ENCODE data around the gene TMEM209. TPM values are rescaled to one million over a fixed set of nuclear protein-coding genes. Genes with fewer than 3 reads are reported as not detected.

The TMEM209 gene
- total and polyA plus RNA-seq, 9 donors: 8.5 to 12.7 (median 9.3) TPM

DNA sequence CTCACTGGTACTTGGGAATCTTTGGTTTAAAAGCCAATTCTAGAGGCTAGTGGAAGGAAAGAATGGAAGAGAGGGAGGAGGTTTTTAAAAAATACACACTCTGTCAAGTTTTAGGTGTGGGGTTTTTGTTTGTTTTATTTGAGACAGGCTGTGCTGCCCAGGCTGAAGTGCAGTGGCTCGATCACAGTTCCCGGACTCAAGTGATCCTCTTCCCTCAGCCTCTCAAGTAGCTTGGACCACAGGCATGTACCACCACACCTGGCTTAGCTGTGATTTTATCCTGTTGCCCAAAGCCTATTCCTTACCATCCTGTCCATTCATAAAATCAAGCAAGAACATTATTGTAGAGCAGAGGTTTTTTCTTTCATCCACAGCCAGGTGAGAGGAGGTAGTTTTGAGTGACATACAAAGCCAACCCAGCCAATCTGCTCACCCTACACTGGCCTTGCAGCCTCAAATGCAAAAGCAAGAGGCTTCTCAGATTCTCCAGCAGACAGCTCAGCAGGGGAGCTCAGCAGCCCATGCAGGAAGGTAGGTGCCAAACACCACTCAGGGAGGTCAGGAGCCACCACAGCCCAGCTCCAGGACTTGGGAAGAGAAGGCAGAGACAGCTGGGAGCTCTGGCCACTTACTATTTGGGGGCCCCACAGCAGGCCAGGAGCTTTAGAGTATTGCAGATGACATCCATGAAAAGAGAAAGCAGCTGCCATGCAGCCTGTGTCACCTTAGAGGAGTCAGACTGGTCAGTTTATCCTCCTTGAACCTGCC lies 65.8 kb downstream of the TMEM209 start:
- H3K4me1 ChIP-seq (ENCODE audit: control insufficient read depth, insufficient read depth, low read length): peaks cover 42% of the 10 kb centered on the region
- no peak overlapping the region for H3K4me3 ChIP-seq (ENCODE audit: low read length)
- peak; percentile 54 for DNase-seq
- H3K27ac ChIP-seq (ENCODE audit: low read length): peak overlapping the region; percentile 8
- H3K36me3 ChIP-seq (ENCODE audit: control insufficient read depth, insufficient read depth, low read length): peaks cover 39% of the 10 kb centered on the region
- WGBS (ENCODE audit: insufficient coverage): 81% methylated on average over 2 of the region's 2 CpGs
- H3K27me3 ChIP-seq (ENCODE audit: control insufficient read depth, insufficient read depth, low read length): no peaks in the 10 kb centered on the region
- no peaks in the 10 kb centered on the region for H3K9me3 ChIP-seq (replicated peaks; ENCODE audit: control insufficient read depth, low read depth, low read length)

DNA sequence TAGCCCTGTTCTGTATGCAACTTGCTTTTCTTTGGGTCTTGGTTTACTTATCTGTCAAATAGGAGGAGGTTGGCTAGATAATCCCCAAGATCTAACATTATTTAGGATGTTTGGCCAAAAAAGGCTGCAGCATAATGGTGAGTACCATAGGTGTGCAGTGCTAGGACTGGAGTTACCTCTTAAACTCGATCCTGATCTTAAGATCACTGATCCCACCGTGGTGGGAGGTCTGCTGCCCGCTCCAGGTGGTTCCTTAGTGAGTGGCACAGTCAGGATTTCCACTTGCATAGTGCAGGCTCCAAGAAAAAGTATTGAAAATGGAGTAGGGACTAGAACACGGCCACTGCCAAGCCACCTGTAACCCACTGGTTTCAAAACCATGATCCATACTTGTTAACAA lies 68.0 kb downstream of the TMEM209 start:
- no peaks in the 10 kb centered on the region for H3K27me3 ChIP-seq (ENCODE audit: control insufficient read depth, insufficient read depth, low read length)
- peaks cover 43% of the 10 kb centered on the region for H3K36me3 ChIP-seq (ENCODE audit: control insufficient read depth, insufficient read depth, low read length)
- no peak for DNase-seq
- no peaks in the 10 kb centered on the region for H3K9me3 ChIP-seq (replicated peaks; ENCODE audit: control insufficient read depth, low read depth, low read length)
- no peak overlapping the region for H3K4me3 ChIP-seq (ENCODE audit: low read length)
- H3K27ac ChIP-seq (ENCODE audit: low read length): no peak overlapping the region
- peaks cover 32% of the 10 kb centered on the region for H3K4me1 ChIP-seq (ENCODE audit: control insufficient read depth, insufficient read depth, low read length)
- WGBS (ENCODE audit: insufficient coverage): 100% methylated on average over 1 of the region's 4 CpGs

DNA sequence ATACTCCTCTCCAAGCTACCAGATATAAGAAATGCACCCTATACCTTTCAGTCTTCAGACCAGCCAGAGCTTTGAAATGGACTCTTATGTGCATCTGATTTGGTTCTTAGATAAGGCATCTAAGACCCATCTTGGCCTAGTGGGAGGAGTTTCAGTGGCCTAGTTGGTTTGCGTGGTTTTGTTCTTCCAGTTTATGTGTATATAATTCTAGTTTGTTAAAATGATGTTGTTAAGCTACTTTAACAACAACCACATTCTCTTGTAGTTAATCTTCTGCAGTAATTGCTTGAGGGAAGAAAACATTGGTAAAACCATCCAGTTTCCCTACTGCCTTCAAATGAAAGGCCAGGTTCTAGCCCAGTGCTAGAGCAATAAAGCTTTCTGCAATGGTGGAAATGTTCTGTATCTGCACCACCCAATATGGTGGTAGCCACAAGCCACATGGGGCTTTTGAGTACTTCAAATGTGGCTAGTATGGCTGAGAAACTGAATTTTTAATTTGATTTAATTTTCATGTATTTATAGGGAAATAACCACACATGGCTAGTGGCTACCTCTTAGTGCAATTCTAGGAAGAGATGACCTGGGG lies 68.5 kb downstream of the TMEM209 start:
- DNase-seq: no peak
- H3K36me3 ChIP-seq (ENCODE audit: control insufficient read depth, insufficient read depth, low read length): peaks cover 47% of the 10 kb centered on the region
- no peak overlapping the region for H3K27ac ChIP-seq (ENCODE audit: low read length)
- no peaks in the 10 kb centered on the region for H3K9me3 ChIP-seq (replicated peaks; ENCODE audit: control insufficient read depth, low read depth, low read length)
- no CpG with 5 or more reads among the region's 1 CpG for WGBS (ENCODE audit: insufficient coverage)
- no peak overlapping the region for H3K4me3 ChIP-seq (ENCODE audit: low read length)
- peaks cover 26% of the 10 kb centered on the region for H3K4me1 ChIP-seq (ENCODE audit: control insufficient read depth, insufficient read depth, low read length)
- no peaks in the 10 kb centered on the region for H3K27me3 ChIP-seq (ENCODE audit: control insufficient read depth, insufficient read depth, low read length)

DNA sequence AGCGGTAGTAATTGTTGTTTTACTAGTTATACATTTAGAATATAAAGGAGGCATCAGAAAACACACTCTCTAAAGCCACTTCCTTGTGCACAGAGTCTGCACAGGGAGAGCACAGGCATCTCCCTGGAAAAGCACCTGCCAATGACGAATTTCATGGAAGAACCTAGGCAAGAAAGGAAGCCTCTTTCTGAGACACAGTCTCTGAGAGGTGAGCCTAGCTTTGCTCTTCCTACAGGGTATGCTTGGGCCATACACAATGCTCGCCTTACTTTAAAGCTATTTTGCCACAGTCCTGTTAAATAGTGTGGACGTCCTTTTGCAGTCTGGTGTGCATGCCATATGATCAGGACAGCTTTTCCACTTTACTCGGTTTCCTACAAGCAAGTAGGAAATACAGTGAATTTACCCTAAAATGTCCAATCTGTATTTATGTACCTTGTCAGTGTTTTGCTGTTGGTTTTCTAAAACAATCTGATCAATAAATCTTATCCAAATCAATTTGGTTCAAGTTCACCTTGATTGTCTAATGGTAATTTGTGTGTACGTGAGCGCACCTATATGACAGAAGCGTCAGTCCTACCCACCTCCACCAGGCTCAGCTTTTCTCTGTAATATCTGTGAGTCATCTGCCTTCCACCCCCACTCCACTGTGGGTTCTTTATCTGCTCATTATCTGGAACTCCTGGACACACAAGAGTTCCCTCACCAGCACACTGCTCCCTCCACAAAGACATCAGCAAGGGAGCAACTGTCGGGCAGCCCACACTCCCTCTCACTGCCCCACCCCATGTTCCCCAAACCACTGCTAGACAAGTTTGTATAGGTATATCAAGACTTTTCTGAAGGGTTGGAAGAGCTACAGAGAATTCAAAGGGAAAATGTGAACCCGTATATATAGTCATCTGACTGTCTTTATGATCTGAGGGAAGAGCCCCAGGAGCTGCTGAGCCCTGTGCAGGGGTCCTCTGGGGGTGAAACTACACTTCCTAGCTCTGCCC lies 69.7 kb downstream of the TMEM209 start:
- Histone ChIP-seq H3K27ac (ENCODE audit: low read length) (no peak overlapping the region), H3K4me1 (ENCODE audit: control insufficient read depth, insufficient read depth, low read length) (peaks cover 19% of the 10 kb centered on the region), H3K9me3 (replicated peaks; ENCODE audit: control insufficient read depth, low read depth, low read length) (no peaks in the 10 kb centered on the region), H3K27me3 (ENCODE audit: control insufficient read depth, insufficient read depth, low read length) (no peaks in the 10 kb centered on the region), H3K4me3 (ENCODE audit: low read length) (no peak overlapping the region), H3K36me3 (ENCODE audit: control insufficient read depth, insufficient read depth, low read length) (peaks cover 57% of the 10 kb centered on the region)
- 89% methylated on average over 4 of the region's 10 CpGs for WGBS (ENCODE audit: insufficient coverage)
- no peak for DNase-seq

DNA sequence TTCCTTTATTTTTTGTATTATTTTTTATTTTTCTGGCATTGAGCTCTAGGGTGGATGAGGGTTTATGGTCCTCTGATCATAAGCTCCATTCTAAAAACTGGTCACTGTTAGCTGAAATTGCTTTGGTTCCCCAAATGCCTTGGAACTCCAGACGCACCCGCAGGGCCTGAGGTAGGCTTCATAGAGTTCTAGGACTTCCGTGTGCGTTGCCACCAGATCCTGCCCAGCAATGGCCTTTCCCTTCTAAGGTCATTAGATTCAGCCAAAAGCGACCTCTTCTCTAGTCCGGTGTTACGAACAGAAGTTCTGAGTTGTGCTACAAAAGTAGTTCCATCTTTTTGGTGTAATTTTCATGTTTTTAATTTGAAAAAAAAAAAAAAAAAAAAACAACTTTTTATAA lies 70.5 kb downstream of the TMEM209 start:
- peaks cover 12% of the 10 kb centered on the region for H3K4me1 ChIP-seq (ENCODE audit: control insufficient read depth, insufficient read depth, low read length)
- no peak overlapping the region for H3K4me3 ChIP-seq (ENCODE audit: low read length)
- H3K27me3 ChIP-seq (ENCODE audit: control insufficient read depth, insufficient read depth, low read length): no peaks in the 10 kb centered on the region
- DNase-seq: no peak
- H3K9me3 ChIP-seq (replicated peaks; ENCODE audit: control insufficient read depth, low read depth, low read length): no peaks in the 10 kb centered on the region
- no peak overlapping the region for H3K27ac ChIP-seq (ENCODE audit: low read length)
- WGBS (ENCODE audit: insufficient coverage): 95% methylated on average over 4 of the region's 7 CpGs
- H3K36me3 ChIP-seq (ENCODE audit: control insufficient read depth, insufficient read depth, low read length): peaks cover 55% of the 10 kb centered on the region

DNA sequence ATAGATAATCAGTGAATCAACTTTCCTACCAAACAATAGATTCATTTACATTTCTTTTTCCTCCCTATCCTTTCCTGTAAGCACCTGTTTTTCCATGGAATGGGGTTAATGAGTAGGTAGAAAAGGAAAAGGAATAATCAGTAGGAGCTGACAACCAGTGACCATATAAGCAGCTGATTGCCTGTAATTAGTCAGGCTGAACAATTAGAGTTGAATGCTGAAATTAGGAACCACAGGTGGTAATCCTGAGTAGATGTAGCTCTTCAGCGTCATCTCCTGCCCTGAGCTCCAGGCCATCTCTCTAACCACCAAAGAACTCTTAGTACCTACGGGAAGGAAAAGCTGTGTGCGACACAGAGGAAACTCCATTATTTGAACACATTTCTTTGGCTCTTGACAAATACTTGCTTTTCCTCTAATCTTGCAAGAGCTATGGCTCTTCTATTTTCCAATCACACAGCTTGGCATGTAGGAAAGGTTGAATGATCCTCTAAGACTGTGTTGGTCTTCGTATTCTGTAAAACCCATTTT lies 71.0 kb downstream of the TMEM209 start:
- H3K27me3 ChIP-seq (ENCODE audit: control insufficient read depth, insufficient read depth, low read length): no peaks in the 10 kb centered on the region
- H3K9me3 ChIP-seq (replicated peaks; ENCODE audit: control insufficient read depth, low read depth, low read length): no peaks in the 10 kb centered on the region
- peaks cover 55% of the 10 kb centered on the region for H3K36me3 ChIP-seq (ENCODE audit: control insufficient read depth, insufficient read depth, low read length)
- DNase-seq: no peak
- no peak overlapping the region for H3K4me3 ChIP-seq (ENCODE audit: low read length)
- H3K27ac ChIP-seq (ENCODE audit: low read length): no peak overlapping the region
- 100% methylated on average over 1 of the region's 4 CpGs for WGBS (ENCODE audit: insufficient coverage)
- peaks cover 9% of the 10 kb centered on the region for H3K4me1 ChIP-seq (ENCODE audit: control insufficient read depth, insufficient read depth, low read length)

DNA sequence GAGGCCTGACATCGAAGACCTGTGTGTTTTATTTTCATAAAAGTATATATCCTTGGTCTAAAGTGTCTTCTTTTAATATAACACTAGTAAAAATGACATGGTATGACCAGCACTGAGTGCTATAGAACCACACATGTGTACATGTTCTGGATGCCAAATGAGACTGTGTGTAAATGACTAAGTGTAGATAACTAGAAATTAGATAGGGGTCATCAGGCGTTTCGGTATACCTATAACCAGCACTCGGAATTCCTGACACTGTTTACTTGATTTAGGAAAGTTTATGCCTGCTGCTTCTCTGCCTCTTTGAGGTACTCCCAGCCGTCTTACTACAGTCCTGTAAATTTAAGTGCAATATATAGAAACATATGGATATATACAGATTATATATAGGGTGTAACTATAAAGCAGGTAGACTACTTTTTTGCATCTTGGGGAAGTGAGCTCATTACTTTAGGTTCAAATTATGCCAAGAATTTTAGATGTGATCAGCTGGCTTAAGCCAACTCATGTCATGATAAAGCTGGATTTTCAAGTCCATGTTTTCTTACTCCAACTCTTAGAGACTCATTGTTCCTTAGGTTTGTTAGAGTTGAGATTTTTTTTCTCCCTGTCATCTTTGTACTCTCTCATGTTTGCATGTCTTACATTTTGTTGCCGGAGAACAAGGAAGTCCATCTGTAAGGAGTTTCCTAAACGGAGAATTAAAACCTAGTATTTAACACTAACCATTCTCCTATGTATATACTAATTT lies 72.0 kb downstream of the TMEM209 start:
- no CpG with 5 or more reads among the region's 7 CpGs for WGBS (ENCODE audit: insufficient coverage)
- no peaks in the 10 kb centered on the region for H3K27me3 ChIP-seq (ENCODE audit: control insufficient read depth, insufficient read depth, low read length)
- peaks cover 12% of the 10 kb centered on the region for H3K4me1 ChIP-seq (ENCODE audit: control insufficient read depth, insufficient read depth, low read length)
- DNase-seq: no peak
- H3K27ac ChIP-seq (ENCODE audit: low read length): no peak overlapping the region
- H3K36me3 ChIP-seq (ENCODE audit: control insufficient read depth, insufficient read depth, low read length): peaks cover 55% of the 10 kb centered on the region
- H3K4me3 ChIP-seq (ENCODE audit: low read length): no peak overlapping the region
- no peaks in the 10 kb centered on the region for H3K9me3 ChIP-seq (replicated peaks; ENCODE audit: control insufficient read depth, low read depth, low read length)

DNA sequence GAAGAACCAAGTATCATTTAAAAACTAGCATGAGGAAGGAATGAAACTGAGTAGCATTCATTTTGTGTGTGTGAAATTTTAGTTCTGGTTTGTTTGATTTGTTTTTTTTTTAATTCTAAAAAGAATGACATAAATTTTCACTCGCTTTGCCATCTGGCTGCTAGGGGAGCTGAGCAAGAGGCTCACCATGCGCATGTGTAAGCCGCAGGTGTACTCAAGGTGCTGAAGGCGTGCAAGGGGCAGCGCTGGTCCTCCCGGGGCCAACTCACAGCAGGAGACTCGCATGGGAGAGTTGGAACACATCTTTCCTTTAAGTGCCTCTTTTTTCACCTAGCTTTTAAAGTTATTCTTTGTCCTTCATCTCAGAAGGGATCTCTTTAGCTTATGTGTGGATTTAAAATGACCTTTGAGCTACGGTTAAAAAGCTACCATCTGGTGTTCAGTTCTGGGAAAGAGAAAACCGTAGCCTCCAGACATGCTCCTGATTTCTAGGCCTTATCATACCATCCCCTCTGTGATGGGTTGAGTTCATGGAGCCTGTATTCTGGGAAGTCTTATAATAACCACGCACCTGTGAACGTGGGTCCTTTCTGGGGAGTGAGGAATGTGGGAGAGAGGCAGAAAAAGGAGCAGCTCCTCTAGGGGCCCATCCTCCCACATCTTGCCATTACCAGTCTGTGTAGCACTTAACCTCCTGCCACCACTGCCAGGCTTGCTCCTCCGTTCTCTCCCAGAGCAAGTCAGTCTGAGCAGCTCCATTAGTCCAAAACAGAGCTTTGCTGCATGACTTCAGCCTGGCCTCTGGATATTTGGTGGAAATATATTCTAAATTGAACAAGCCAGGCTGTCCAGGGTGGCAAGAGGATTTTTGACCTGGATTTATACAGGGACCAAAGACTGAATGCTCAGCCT lies 73.0 kb downstream of the TMEM209 start:
- Histone ChIP-seq H3K9me3 (replicated peaks; ENCODE audit: control insufficient read depth, low read depth, low read length) (no peaks in the 10 kb centered on the region), H3K4me3 (ENCODE audit: low read length) (no peak overlapping the region), H3K27ac (ENCODE audit: low read length) (no peak overlapping the region), H3K36me3 (ENCODE audit: control insufficient read depth, insufficient read depth, low read length) (peaks cover 50% of the 10 kb centered on the region), H3K27me3 (ENCODE audit: control insufficient read depth, insufficient read depth, low read length) (no peaks in the 10 kb centered on the region), H3K4me1 (ENCODE audit: control insufficient read depth, insufficient read depth, low read length) (peaks cover 14% of the 10 kb centered on the region)
- DNase-seq: no peak
- 95% methylated on average over 3 of the region's 12 CpGs for WGBS (ENCODE audit: insufficient coverage)
